HG03045 (cell line): ENCODE results near the gene ZNF263.

Experiments
- ATAC-seq: cut with Tn5 transposase; IDR thresholded peaks from one replicate; pipeline ENCODE4 v1.9.1; 2021; ENCODE audit warnings: mild to moderate bottlenecking, moderate library complexity; ENCODE audit not compliant: unreplicated experiment

The ZNF263 gene

GRCh38 chr16:3317315-3317999 lies 34.2 kb downstream of the ZNF263 start:
- no peak for ATAC-seq

GRCh38 chr16:3321816-3322215 lies 38.5 kb downstream of the ZNF263 start:
- ATAC-seq: no peak

GRCh38 chr16:3327514-3327913 lies 44.2 kb downstream of the ZNF263 start:
- no peak for ATAC-seq

- ATAC-seq: no peak
Observed at GRCh38 chr16:3328104-3328503, 44.8 kb downstream of the ZNF263 start.

- ATAC-seq: no peak
Observed at GRCh38 chr16:3328643-3329042, 45.4 kb downstream of the ZNF263 start.
